Measurements from ENCODE around the gene ATOH8. TPM values are rescaled to one million over a fixed set of nuclear protein-coding genes. Genes with fewer than 3 reads are reported as not detected.

The ATOH8 gene
- total RNA-seq, 1 experiment from 2014 or later: 0.81 TPM

GRCh38 chr2:85777441-85777861, 23.7 kb downstream of the ATOH8 start (continued):
- TF ChIP-seq, protein P1, sequence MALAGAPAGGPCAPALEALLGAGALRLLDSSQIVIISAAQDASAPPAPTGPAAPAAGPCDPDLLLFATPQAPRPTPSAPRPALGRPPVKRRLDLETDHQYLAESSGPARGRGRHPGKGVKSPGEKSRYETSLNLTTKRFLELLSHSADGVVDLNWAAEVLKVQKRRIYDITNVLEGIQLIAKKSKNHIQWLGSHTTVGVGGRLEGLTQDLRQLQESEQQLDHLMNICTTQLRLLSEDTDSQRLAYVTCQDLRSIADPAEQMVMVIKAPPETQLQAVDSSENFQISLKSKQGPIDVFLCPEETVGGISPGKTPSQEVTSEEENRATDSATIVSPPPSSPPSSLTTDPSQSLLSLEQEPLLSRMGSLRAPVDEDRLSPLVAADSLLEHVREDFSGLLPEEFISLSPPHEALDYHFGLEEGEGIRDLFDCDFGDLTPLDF (CRISPR knock-in tag; IDR thresholded peaks at IDR 0.05): no peak

- no peaks in the 10 kb centered on the region for H3K36me3 Mint-ChIP-seq
- no peaks in the 10 kb centered on the region for H3K9me3 Mint-ChIP-seq
- no peak overlapping the region for H3K4me3 Mint-ChIP-seq
- no peaks in the 10 kb centered on the region for H3K27me3 Mint-ChIP-seq (ENCODE audit: low read depth)
- ChIA-PET CTCF (interaction anchor here (0.6 to 1.4 kb wide), 3 partner anchors 10 to 29 kb away, joined by 3 to 10 read pairs (median 5); no protein-coding TSS in a partner anchor), POLR2A (interaction anchor here (0.7 kb wide), 1 partner anchor 40 kb away, joined by 3 read pairs; no protein-coding TSS in a partner anchor)
- no peak for DNase-seq (ENCODE audit: low spot score)
- no peak for TF ChIP-seq HMGXB4 (CRISPR knock-in tag; IDR thresholded peaks at IDR 0.05)
- TF ChIP-seq, protein P2, sequence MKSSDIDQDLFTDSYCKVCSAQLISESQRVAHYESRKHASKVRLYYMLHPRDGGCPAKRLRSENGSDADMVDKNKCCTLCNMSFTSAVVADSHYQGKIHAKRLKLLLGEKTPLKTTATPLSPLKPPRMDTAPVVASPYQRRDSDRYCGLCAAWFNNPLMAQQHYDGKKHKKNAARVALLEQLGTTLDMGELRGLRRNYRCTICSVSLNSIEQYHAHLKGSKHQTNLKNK (CRISPR knock-in tag; IDR thresholded peaks at IDR 0.05): no peak
- no peak for TF ChIP-seq HMGA2 (CRISPR knock-in tag; IDR thresholded peaks at IDR 0.05)
- peak overlapping the region; percentile 69 for H3K27ac Mint-ChIP-seq
- ATAC-seq: no peak
- H3K4me1 Mint-ChIP-seq: peaks cover 12% of the 10 kb centered on the region
These were observed 25.0 kb downstream of the ATOH8 start for GRCh38 chr2:85778646-85779379.

GRCh38 chr2:85779641-85780315, 26.0 kb downstream of the ATOH8 start:
- no peaks in the 10 kb centered on the region for H3K36me3 Mint-ChIP-seq
- H3K4me1 Mint-ChIP-seq: peaks cover 17% of the 10 kb centered on the region
- H3K4me3 Mint-ChIP-seq: no peak overlapping the region
- TF ChIP-seq, protein P3, sequence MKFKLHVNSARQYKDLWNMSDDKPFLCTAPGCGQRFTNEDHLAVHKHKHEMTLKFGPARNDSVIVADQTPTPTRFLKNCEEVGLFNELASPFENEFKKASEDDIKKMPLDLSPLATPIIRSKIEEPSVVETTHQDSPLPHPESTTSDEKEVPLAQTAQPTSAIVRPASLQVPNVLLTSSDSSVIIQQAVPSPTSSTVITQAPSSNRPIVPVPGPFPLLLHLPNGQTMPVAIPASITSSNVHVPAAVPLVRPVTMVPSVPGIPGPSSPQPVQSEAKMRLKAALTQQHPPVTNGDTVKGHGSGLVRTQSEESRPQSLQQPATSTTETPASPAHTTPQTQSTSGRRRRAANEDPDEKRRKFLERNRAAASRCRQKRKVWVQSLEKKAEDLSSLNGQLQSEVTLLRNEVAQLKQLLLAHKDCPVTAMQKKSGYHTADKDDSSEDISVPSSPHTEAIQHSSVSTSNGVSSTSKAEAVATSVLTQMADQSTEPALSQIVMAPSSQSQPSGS (CRISPR knock-in tag; IDR thresholded peaks at IDR 0.05; ENCODE audit: borderline replicate concordance, low read depth): no peak
- TF ChIP-seq, protein P4, sequence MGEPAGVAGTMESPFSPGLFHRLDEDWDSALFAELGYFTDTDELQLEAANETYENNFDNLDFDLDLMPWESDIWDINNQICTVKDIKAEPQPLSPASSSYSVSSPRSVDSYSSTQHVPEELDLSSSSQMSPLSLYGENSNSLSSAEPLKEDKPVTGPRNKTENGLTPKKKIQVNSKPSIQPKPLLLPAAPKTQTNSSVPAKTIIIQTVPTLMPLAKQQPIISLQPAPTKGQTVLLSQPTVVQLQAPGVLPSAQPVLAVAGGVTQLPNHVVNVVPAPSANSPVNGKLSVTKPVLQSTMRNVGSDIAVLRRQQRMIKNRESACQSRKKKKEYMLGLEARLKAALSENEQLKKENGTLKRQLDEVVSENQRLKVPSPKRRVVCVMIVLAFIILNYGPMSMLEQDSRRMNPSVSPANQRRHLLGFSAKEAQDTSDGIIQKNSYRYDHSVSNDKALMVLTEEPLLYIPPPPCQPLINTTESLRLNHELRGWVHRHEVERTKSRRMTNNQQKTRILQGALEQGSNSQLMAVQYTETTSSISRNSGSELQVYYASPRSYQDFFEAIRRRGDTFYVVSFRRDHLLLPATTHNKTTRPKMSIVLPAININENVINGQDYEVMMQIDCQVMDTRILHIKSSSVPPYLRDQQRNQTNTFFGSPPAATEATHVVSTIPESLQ (CRISPR knock-in tag; IDR thresholded peaks at IDR 0.05): no peak
- TF ChIP-seq ATF3 (CRISPR knock-in tag; conservative IDR thresholded peaks at IDR 0.05): no peak
- no peak for TF ChIP-seq ZNF263 (CRISPR knock-in tag; IDR thresholded peaks at IDR 0.05; ENCODE audit: low read depth)
- no peak for TF ChIP-seq CREB1 (CRISPR knock-in tag; IDR thresholded peaks at IDR 0.05)
- no peak for TF ChIP-seq ATF1 (CRISPR knock-in tag; IDR thresholded peaks at IDR 0.05)
- TF ChIP-seq, protein P5, sequence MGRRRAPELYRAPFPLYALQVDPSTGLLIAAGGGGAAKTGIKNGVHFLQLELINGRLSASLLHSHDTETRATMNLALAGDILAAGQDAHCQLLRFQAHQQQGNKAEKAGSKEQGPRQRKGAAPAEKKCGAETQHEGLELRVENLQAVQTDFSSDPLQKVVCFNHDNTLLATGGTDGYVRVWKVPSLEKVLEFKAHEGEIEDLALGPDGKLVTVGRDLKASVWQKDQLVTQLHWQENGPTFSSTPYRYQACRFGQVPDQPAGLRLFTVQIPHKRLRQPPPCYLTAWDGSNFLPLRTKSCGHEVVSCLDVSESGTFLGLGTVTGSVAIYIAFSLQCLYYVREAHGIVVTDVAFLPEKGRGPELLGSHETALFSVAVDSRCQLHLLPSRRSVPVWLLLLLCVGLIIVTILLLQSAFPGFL (CRISPR knock-in tag; IDR thresholded peaks at IDR 0.05; ENCODE audit: borderline replicate concordance): no peak
- no peak for TF ChIP-seq JUN (CRISPR knock-in tag; IDR thresholded peaks at IDR 0.05)
- TF ChIP-seq SMAD4 (CRISPR knock-in tag; IDR thresholded peaks at IDR 0.05): no peak
- no peak for TF ChIP-seq NR3C1 (CRISPR knock-in tag; conservative IDR thresholded peaks at IDR 0.05; ENCODE audit: low read depth)
- no peak for TF ChIP-seq ZNF423 (CRISPR knock-in tag; IDR thresholded peaks at IDR 0.05)
- TF ChIP-seq MYBL2 (CRISPR knock-in tag; IDR thresholded peaks at IDR 0.05): no peak
- no peak for TF ChIP-seq ESRRA (CRISPR knock-in tag; IDR thresholded peaks at IDR 0.05; ENCODE audit: borderline replicate concordance)
- TF ChIP-seq, protein P6, sequence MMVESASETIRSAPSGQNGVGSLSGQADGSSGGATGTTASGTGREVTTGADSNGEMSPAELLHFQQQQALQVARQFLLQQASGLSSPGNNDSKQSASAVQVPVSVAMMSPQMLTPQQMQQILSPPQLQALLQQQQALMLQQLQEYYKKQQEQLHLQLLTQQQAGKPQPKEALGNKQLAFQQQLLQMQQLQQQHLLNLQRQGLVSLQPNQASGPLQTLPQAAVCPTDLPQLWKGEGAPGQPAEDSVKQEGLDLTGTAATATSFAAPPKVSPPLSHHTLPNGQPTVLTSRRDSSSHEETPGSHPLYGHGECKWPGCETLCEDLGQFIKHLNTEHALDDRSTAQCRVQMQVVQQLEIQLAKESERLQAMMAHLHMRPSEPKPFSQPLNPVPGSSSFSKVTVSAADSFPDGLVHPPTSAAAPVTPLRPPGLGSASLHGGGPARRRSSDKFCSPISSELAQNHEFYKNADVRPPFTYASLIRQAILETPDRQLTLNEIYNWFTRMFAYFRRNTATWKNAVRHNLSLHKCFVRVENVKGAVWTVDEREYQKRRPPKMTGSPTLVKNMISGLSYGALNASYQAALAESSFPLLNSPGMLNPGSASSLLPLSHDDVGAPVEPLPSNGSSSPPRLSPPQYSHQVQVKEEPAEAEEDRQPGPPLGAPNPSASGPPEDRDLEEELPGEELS (CRISPR knock-in tag; IDR thresholded peaks at IDR 0.05): no peak
- no peak for ATAC-seq
- POLR2A ChIA-PET: interaction anchor here (0.6 kb wide), 1 partner anchor 219 kb away, joined by 3 read pairs; the partner anchor contains the start of gene GGCX
- H3K9me3 Mint-ChIP-seq: no peaks in the 10 kb centered on the region
- no peak for DNase-seq (ENCODE audit: low spot score)
- H3K27ac Mint-ChIP-seq: no peak overlapping the region
- no peaks in the 10 kb centered on the region for H3K27me3 Mint-ChIP-seq (ENCODE audit: low read depth)
- CTCF ChIA-PET: no interaction called here
